Sciatic nerve (tissue), 2 donors: ENCODE results near the gene MRPS26. TPM values are rescaled to one million over a fixed set of nuclear protein-coding genes. Genes with fewer than 3 reads are reported as not detected.
"Not testable (repeated sequence)": the region's sequence is repeated elsewhere in the genome, so short reads cannot be mapped to it uniquely, and the experiment has no call there.

Experiments used
- ATAC-seq: fragments of 200-7000 bp; cut with Tn5 transposase; one replicate; pipeline ENCODE4 v1.9.1; 2020; ENCODE audit warnings: mild to moderate bottlenecking, moderate library complexity
- DNase-seq: peaks from one replicate; pipeline ENCODE4 v3.0.0-alpha.2; 2020; ENCODE audit warnings: low spot score
- intact Hi-C: fragments of 100-400 bp; cut with DNase I; formaldehyde crosslinking; loops from one replicate; pipeline ENCODE4 v1.14.2; 2022
- total RNA-seq: library from RNA; stranded (reverse); fragmentation: NEBNext Ultra II Directional; extraction: Animal tissue kit (Norgen Biotek cat#: 25700); gene quantifications from one replicate; pipeline ENCODE4 v1.2.1, GENCODE V29; 2021
- donor health status: DM: no; HTN: no; CAD: no.
- donor health status: DM: no; HTN: no; CAD: no.

MRPS26 gene
- total RNA-seq, 1 donor from 2014 or later: 29.6 TPM

GRCh38 chr20:3039426-3039825 lies 6.4 kb upstream of the MRPS26 start:
- ATAC-seq: no peak
- no peak for DNase-seq
- intact Hi-C loops: no loop called here

GRCh38 chr20:3040086-3040485 lies 5.8 kb upstream of the MRPS26 start:
- DNase-seq: no peak
- intact Hi-C loops: no loop called here

GRCh38 chr20:3041854-3042409 lies 3.9 kb upstream of the MRPS26 start:
- no peak for ATAC-seq
- DNase-seq: no peak
- intact Hi-C loops: no loop called here

More at GRCh38 chr20:3040086-3040485, 5.8 kb upstream of the MRPS26 start:
- no peak for ATAC-seq

DNA sequence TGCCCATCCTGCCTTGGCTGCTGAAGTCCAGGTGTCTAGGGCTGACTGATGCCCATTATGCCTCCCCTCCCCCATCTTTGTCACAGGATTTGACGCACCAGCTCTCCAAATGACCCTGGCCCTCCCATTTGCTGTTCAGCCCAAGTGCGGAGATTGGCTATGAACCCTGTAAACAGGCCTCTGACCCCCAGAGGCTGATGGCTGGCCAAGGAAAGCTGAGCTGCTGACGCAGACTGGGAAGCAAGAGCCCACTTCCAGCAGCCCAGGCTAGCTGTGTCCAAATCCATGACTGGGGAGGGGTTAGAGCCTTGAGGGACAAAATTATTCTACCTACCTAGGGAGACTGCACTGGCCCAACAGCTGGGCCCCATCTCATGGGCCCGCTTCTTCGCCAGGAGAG lies 3.2 kb upstream of the MRPS26 start:
- ATAC-seq (peak; percentile 81), DNase-seq (peak; percentile 80)
- intact Hi-C loops: no loop called here

- intact Hi-C loops: no loop called here
- DNase-seq (no peak), ATAC-seq (no peak)
Measured at GRCh38 chr20:3043322-3043721, 2.5 kb upstream of the MRPS26 start, which contains the start of gene GNRH2. Gene GNRH2, plus strand, starts transcription at chr20:3043622. Its CDS starts 793 bp downstream, at chr20:3044415.

DNA sequence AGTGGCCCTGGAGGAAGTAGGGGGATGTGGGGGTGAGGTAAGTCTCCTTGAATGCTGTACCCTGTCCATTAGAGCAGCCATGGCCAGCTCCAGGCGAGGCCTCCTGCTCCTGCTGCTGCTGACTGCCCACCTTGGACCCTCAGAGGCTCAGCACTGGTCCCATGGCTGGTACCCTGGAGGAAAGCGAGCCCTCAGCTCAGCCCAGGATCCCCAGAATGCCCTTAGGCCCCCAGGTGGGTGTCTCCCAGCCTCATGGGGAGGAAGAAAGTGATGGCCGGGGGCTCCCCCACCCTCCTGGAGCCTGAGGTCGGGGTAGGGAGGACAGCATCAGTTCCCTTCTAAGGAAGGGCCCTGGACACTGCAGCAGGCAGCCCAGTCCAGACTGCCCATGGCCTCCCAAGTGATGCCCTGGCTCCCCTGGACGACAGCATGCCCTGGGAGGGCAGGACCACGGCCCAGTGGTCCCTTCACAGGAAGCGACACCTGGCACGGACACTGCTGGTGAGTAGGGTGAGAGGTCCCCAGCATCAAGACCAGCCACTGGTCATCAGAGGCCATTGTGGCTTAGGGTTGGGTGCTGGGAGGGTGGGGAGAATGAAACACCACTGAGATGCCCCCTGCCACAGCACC lies 1.4 kb upstream of the MRPS26 start:
- intact Hi-C loops: no loop called here
- no peak for ATAC-seq
- no peak for DNase-seq

GRCh38 chr20:3045042-3045815 lies 623 bp upstream of the MRPS26 start:
- ATAC-seq (peak; percentile 69), DNase-seq (no peak)
- intact Hi-C loops: no loop called here

- intact Hi-C loops: no loop called here
- no peak for DNase-seq
- ATAC-seq: no peak
Measured at GRCh38 chr20:3046677-3047462, 1.0 kb downstream of the MRPS26 start.

- intact Hi-C loops: no loop called here
- DNase-seq (no peak), ATAC-seq (no peak)
Measured at GRCh38 chr20:3047486-3048419, 1.9 kb downstream of the MRPS26 start.

DNA sequence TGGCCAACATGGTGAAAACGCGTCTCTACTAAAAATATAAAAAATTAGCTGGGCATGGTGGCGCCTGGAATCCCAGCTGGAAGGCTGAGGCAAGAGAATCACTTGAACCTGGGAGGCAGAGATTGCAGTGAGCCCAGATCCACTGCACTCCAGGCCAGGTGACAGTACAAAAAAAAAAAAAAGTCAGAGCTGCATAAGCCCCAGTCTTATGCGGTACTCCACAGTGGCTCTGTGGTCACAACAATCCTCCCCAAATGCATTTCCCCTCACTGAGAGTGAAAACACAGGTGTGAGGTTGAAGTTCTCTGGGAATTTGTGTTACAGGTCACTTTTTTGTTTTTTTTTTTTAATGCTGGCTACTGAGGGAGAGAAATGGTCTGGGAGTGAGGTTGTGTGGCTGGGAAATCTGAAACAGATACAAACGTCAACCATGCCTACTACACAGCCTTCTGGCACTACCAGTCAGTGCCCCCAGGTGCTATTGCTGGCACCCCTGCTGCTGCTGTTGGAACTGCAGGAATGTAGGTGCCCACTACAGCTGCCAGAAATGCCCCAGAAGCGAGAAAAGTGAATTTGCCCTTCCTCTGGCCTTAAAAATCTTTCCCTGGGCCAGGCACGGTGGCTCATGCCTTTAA lies 5.7 kb downstream of the MRPS26 start:
- DNase-seq (no peak), ATAC-seq (no peak)
- intact Hi-C loops: no loop called here

DNA sequence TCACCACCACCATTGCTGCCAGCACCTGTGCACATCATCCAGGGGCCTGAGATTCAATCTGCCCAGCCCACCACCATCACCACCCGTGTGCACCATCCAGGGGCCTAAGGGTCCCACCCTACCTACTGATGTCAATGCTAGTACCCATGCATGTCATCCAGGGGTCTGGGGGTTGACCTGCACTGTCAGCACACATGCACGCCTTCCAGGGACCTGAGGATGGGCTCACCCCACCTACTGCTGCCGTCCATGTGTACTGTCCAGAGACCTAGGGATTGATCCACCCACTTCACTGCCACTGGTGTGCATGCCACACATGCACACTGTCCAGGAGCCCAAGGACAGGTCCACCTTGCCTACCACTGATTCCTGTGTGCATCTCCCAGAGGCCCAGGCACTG lies 13.6 kb downstream of the MRPS26 start:
- ATAC-seq (no peak), DNase-seq (no peak)
- intact Hi-C loops: no loop called here

DNA sequence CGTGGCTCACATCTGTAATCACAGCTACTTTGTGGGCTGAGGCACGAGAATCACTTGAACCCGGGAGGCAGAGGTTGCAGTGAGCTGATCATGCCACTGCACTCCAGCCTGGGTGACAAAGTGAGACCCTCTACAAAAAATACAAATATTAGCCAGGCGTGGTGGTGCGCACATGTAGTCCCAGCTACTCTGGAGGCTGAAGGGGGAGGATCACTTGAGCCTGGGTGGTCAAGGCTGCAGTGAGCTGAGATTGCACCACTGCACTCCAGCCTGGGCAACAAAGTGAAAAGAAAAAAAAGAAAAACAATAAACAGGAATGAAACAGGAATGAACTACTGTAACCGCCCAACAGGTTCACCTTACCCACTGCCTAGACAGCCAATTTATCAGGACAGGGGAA lies 18.3 kb downstream of the MRPS26 start:
- ATAC-seq, intact Hi-C loops, DNase-seq: not testable (repeated sequence)

DNA sequence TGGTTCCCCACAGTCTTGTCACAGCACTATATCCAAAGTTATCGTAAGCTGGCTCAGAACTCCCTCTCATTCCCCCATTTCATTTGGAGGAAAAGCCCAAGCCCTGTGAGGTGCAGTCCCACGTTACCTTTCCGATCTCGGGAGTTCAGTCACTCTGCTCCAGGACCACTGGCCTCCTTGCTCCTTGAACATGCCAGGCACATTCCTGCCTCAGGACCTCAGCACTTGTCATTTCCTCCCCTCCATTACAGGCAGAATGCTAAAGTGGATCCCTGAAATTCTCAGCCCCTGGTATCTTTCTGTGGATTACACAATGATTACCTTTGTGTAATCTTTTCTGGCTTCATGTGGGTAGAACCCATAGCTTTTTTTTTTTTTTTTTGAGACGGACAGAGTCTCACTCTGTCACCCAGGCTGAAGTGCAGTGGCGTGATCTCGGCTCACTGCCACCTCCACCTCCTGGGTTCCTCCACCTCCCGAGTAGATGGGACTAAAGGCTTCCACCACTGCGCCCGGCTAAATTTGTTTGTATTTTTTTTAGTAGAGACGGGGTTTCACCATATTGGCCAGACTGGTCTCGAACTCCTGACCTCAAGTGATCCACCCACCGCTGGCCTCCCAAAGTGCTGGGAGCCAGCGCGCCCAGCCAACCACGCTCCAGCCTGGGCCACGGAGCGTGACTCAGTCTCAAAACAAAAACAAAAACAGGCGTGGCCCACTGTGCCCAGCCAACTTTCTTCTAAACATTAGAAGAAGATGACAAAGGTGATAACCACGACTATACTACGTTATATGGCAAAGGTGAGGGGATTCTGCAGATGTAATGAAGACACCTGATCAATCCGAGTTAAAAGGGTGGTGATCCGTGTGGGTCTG lies 21.5 kb downstream of the MRPS26 start:
- ATAC-seq (no peak), DNase-seq (no peak)
- intact Hi-C loops: no loop called here

DNA sequence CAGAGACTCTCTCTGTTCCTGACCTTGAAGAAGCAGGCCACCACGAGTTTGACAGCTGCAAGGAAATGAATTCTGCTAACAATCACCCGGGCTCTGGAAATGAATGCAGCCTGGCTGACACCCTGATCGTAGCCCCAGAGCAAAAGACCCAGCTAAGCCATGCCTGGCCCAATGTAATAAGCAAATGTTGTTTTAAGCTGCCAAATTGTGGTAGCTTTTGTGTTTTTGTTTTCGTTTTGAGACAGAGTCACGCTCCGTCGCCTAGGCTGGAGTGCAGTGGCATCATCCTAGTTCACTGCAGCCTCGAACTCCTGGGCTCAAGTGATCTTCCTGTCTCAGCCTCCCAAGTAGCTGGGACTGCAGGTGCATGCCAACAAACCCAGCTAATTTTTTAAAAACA lies 22.2 kb downstream of the MRPS26 start:
- intact Hi-C loops: no loop called here
- ATAC-seq: no peak
- no peak for DNase-seq

DNA sequence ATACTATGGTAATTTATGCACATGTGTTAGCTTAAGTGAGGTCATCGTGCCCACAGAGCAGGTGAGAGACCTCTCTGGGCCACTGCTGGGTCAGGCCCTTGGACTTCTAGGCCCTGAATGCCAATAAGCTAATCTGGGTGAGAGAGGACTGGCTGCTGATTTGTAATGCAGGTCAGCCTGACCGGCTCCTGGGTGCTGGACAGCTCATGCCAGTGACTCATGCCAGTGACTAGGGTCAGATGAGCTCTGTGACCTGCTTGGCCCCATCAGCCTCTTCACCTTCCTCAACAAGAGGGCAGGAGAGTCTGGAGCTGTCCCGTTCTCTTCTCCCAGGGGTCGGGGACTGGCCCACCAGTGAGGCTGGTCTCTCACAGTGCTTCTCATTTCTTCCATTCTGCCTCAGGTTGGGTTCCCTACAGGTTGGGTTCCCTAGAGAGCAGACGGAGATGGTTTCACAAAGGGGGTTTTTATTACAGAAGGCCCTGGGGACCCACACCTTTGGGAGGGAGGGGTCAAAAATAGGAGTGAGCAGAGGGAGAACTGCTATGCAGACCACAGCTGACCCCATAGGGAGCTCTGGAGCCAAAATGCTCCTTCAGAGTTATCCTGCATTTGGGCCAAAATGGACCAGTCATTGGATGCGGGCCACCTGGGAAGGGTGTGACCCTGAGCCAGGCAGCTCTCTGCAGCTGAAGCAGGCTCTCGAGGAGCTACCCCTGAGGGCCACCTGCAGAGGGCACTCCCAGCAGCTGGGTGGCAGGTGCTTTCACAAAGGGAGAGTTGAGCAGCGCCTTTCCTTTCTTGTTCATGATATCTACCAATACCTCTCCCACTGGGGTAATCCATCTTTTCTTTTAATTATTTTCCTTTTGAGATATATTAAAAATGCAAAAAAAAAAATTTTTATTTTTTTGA lies 23.4 kb downstream of the MRPS26 start:
- no peak for ATAC-seq
- intact Hi-C loops: no loop called here

GRCh38 chr20:3070725-3071124 lies 24.9 kb downstream of the MRPS26 start:
- no peak for ATAC-seq
- no peak for DNase-seq
- intact Hi-C loops: no loop called here

More for the DNA sequence above, 23.4 kb downstream of the MRPS26 start:
- no peak for DNase-seq
